Large intestine (tissue), 3 donors: ENCODE measurements around the gene UBA6. TPM values are rescaled to one million over a fixed set of nuclear protein-coding genes. Genes with fewer than 3 reads are reported as not detected.

Experiments used
- DNase-seq, 2 donors: peaks; one replicate each; pipeline versions ENCODE4 v3.0.0 to v3.0.0-alpha.2; 2013
- H3K27ac ChIP-seq: one replicate; pipeline ENCODE4 v1.5.1; 2013; ENCODE audit warnings: low read length
- H3K27me3 ChIP-seq: 2 replicates; pipeline ENCODE4 v1.6.1; 2013; ENCODE audit warnings: low read length; ENCODE audit not compliant: control insufficient read depth, insufficient read depth
- H3K36me3 ChIP-seq: 2 replicates; pipeline ENCODE4 v1.6.1; 2013; ENCODE audit warnings: low read length; ENCODE audit not compliant: control insufficient read depth, insufficient read depth
- H3K4me1 ChIP-seq: one replicate; pipeline ENCODE4 v1.6.1; 2013; ENCODE audit warnings: low read length; ENCODE audit not compliant: control insufficient read depth, insufficient read depth
- H3K4me3 ChIP-seq: one replicate; pipeline ENCODE4 v1.5.1; 2013; ENCODE audit warnings: low read length
- H3K9me3 ChIP-seq: one replicate; pipeline ENCODE4 v1.6.1; 2013; ENCODE audit warnings: mild to moderate bottlenecking, low read depth, low read length, moderate library complexity; ENCODE audit not compliant: control insufficient read depth
- WGBS: methylation state at CpG from one replicate; pipeline ENCODE4 v1.1.5; 2013; ENCODE audit warnings: low lambda C conversion rate; ENCODE audit not compliant: insufficient coverage; 5-methylcytosine and 5-hydroxymethylcytosine counted together
- polyA plus RNA-seq: library from polyadenylated mRNA; unstranded; fragments of 120-200 nt; gene quantifications from one replicate; pipeline ENCODE4 v1.2.1, GENCODE V29; 2013

UBA6 gene
- polyA plus RNA-seq, 1 donor = 27.2 TPM

DNA sequence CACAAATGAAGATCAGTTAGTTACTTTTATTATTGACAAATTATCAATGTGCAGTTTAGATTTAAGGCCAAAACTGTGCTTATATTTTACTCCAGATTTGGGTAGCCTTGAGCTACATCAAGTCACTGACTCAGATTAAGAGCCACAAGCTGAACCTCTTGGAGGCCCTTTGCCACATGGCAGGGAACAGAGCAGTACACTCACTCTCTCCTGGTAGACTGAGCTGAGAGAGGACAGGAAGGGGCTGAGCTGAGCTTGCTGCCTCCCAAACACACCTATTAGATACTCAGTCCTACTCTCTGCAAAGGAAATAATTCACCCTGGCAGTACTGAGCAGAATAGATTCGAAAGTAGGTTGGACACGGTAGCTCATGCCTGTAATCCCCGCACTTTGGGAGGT is 134.6 kb downstream of the UBA6 start:
- H3K27me3 ChIP-seq = no peaks in the 10 kb centered on the region
- no peaks in the 10 kb centered on the region for H3K9me3 ChIP-seq
- H3K27ac ChIP-seq = no peak overlapping the region
- H3K36me3 ChIP-seq = no peaks in the 10 kb centered on the region
- no peaks in the 10 kb centered on the region for H3K4me1 ChIP-seq
- no CpG with 5 or more reads among the region's 3 CpGs for WGBS
- no peak overlapping the region for H3K4me3 ChIP-seq
- DNase-seq = no peak

DNA sequence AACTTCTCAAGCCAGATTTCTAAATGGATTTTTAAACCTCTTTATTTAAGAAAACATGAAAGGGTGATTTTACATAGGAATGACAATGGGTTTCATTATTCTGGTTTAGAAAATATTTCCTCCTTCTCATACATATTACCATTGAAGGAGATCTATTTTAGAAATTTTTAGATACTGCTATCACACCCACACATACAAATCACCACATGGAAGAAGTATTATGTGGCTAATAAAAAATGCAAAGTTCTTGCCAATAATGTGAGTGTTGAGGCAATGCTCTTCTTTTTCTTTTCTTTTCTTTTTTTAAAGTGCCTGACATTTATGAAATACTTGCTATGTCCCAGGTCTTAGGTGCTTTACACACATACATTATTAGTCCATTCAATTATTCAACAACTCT is 135.7 kb downstream of the UBA6 start:
- DNase-seq = no peak
- Histone ChIP-seq H3K36me3 (no peaks in the 10 kb centered on the region), H3K4me3 (no peak overlapping the region)

More for the DNA sequence above, 135.7 kb downstream of the UBA6 start:
- H3K9me3 ChIP-seq = no peaks in the 10 kb centered on the region
- no peak overlapping the region for H3K27ac ChIP-seq
- H3K4me1 ChIP-seq = no peaks in the 10 kb centered on the region
- no peaks in the 10 kb centered on the region for H3K27me3 ChIP-seq

Other genes starting within 250 kb of the UBA6 start
- 22.4 TPM for gene CENPC, start 155.7 kb downstream of the UBA6 start, polyA plus RNA-seq
- 0.52 TPM for gene STAP1, start 142.4 kb downstream of the UBA6 start, polyA plus RNA-seq
- gene GNRHR, start 53.2 kb upstream of the UBA6 start, polyA plus RNA-seq = 0.55 TPM
- gene TMPRSS11D, start 182.8 kb upstream of the UBA6 start, polyA plus RNA-seq = 0.06 TPM